GM20000 (cell line): ENCODE data around the gene C5orf34.

ENCODE experiments used
- DNase-seq: peaks from one replicate; pipeline ENCODE4 v3.0.0; 2012; ENCODE audit warnings: low spot score
- TF ChIP-seq, protein P1 (sequence below): IDR thresholded peaks from 2 replicates; pipeline ENCODE4 v1.5.1; 2012; ENCODE audit warnings: mild to moderate bottlenecking, control low read depth; ENCODE audit errors: extremely low read depth, missing control alignments

The C5orf34 gene

DNA sequence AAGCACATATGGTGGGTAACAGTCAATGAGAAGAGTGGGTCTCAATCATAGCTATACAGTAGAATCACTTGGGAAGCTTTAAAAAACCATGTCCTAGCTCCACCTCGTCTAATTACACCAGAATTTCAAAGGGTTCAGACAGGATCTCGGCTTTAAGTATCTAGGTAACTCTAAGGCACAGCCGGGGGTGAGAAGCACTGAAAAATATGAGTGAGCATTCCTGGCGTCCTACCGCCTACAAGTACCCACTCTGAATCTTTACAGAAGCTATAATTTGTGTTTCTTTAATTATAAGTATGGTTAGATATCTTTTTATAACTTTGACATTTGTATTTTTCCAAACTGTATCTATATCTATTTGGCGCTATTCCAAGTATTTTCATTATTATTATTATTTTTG is 25.8 kb upstream of the C5orf34 start:
- DNase-seq = no peak
- TF ChIP-seq, protein P1, sequence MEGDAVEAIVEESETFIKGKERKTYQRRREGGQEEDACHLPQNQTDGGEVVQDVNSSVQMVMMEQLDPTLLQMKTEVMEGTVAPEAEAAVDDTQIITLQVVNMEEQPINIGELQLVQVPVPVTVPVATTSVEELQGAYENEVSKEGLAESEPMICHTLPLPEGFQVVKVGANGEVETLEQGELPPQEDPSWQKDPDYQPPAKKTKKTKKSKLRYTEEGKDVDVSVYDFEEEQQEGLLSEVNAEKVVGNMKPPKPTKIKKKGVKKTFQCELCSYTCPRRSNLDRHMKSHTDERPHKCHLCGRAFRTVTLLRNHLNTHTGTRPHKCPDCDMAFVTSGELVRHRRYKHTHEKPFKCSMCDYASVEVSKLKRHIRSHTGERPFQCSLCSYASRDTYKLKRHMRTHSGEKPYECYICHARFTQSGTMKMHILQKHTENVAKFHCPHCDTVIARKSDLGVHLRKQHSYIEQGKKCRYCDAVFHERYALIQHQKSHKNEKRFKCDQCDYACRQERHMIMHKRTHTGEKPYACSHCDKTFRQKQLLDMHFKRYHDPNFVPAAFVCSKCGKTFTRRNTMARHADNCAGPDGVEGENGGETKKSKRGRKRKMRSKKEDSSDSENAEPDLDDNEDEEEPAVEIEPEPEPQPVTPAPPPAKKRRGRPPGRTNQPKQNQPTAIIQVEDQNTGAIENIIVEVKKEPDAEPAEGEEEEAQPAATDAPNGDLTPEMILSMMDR = no peak

DNA sequence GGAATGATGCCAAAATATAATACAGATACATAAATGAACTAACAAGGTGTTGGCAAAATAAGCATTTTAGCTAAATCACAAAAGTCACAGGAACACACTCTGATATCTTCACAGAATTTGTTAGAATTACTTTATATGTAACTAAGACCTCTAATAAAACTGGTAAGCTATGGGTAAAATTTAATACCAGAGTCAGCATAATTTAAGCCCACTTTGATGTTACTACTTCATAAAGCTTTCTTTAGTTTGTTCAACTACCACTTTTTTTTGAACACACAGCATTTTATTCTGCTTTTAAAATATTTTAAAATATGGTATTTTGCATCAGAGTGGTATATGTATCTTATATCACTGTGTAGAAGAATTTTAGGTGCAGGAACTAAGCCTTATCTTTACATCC is 22.0 kb upstream of the C5orf34 start:
- DNase-seq = no peak
- TF ChIP-seq, protein P1 = no peak

DNA sequence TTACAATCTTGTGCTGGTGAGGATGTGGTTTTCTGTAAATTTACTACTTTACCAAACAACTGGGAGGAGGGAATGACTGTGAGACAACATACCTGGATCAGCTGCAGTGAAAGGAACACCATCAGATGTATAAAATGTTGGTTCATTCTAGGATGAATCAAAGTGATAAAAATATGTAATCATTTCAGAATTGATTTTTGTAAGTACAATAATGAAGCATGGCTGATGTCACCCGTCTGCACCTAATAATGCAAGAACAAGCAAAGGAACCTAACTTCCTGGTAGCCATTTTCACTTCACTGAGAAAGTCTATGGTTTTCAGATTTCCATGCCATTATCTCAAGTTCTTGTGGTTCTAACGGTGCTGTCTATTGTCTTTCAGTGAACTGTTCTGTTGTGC is 18.7 kb upstream of the C5orf34 start:
- TF ChIP-seq, protein P1 = no peak
- DNase-seq = no peak

DNA sequence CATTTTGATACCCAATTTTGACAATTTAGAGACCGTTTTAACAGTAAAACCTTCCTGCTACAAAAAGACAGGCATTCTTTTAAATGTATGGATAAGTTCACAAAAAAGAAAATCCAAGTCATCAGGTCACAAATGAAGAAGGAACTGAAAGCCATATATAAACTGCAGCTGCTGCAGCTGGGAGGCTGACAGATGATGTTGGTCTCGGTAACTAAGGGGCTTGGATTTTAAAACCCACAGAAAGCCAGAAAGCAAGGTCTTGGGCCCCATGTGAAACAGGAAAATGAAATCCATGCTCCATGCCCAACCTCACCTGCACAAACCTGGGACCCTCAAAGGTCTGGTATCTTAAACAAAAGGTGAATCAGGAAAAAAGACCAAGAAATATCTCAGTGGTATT is 15.7 kb upstream of the C5orf34 start:
- TF ChIP-seq, protein P1 = no peak
- DNase-seq = peak; percentile 32

DNA sequence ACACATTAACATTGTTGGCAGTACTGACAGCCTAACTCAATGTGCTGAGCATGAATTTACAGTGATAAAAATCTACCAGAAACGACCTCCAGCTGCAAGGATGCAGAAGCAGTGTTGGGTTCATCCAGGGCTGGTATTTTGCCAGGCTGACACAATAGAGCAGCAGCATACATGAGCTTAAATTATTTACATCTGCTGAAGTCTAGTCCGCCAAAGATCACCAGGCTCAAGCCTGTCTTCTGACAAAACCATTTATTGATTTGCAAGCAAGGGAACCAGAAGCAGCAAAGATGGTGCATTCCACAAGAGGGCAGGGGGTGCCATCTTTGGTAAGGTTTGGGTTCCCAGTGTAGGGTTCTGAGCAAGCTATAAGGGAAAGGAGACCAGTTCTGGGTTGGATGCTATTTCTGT is 8.7 kb upstream of the C5orf34 start:
- no peak for DNase-seq
- TF ChIP-seq, protein P1 = no peak

DNA sequence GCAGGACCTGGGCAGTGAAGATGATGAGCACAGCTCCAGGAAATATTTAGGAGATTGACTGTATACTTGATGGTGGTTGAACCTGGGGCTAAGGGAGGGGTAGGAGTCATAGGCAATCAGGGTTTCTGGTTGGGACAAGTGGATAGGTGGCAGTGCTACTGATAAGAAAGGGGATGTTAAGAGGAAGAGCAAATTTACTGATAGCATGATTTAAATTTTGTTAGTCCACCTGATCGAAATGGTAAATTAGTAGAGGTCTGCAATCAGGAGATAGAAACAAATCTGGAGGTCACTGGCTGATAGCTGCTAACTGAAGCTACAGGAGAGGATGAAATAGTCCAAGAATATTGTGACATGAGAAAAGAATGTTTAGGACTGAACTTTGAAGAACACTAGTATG is 5.7 kb upstream of the C5orf34 start:
- TF ChIP-seq, protein P1 = no peak
- no peak for DNase-seq

DNA sequence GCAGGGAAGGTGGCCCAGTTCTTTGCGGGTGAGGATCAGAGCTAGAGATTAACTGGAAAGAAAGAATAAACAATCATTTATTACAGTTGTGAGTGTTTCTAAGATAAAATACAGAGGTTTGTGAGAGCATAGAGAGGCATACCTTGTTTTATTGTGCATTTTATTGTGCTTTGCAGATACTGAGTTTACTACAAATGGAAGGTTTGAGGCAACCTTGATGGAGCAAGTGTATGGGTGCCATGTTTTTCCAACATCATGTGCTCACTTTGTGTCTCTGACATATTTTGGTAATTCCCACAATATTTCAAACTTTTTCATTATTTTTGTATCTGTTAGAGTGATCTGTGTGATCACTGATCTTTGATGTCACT is 715 bp upstream of the C5orf34 start:
- no peak for DNase-seq

More for the DNA sequence above, 715 bp upstream of the C5orf34 start:
- TF ChIP-seq, protein P1 = no peak
